HEK293 (cell line): ENCODE data around the gene PALM3.
A peak's percentile ranks its signal among the peaks of the same experiment; 100 is the strongest.

Experiments used
- CTCF ChIA-PET: fragments of 350-600 bp; formaldehyde crosslinking; extraction: SDS; loops from one replicate; lab custom pipeline; 2021; ENCODE audit warnings: antibody characterized with exemption; lab: Yijun Ruan, JAX
- POLR2A ChIA-PET: fragments of 300-600 bp; formaldehyde crosslinking; extraction: SDS; loops from one replicate; lab custom pipeline; 2020; ENCODE audit warnings: antibody characterized with exemption, inconsistent platforms; lab: Yijun Ruan, JAX
- H3K27ac ChIP-seq: fragments of 200-500 bp; sonication (Bioruptor generic); 2 replicates; pipeline ENCODE4 v1.5.1; 2014; ENCODE audit warnings: low read depth, low read length, control low read depth, inconsistent platforms; ENCODE audit errors: extremely low read depth
- H3K36me3 ChIP-seq, 2 experiments: fragments of 200-500 bp in 1 of 2; sonication (Bioruptor generic) in 1 of 2; 1 replicate in 1 of 2; 2 replicates in 1 of 2; pipeline ENCODE4 v1.5.1; 2014 to 2017; ENCODE audit warnings: inconsistent platforms in 2 of 2, low read length in 2 of 2; ENCODE audit not compliant: control insufficient read depth in 2 of 2, insufficient read depth in 1 of 2
- H3K4me1 ChIP-seq: fragments of 200-500 bp; sonication (Bioruptor generic); 2 replicates; pipeline ENCODE4 v1.5.1; 2014; ENCODE audit warnings: mild to moderate bottlenecking, low read length, inconsistent platforms; ENCODE audit not compliant: control insufficient read depth, insufficient read depth
- H3K4me3 ChIP-seq: 2 replicates; pipeline ENCODE4 v1.5.1; 2011; ENCODE audit warnings: low read depth, mild to moderate bottlenecking, control low read depth, low read length, moderate library complexity
- H3K9me3 ChIP-seq: fragments of 200-500 bp; sonication (Bioruptor generic); 2 replicates; pipeline ENCODE4 v1.5.1; 2014; ENCODE audit warnings: low read depth, low read length, inconsistent platforms; ENCODE audit not compliant: control insufficient read depth, insufficient read depth
- HOXD13 ChIP-seq: sonication (generic); formaldehyde crosslinking; IDR thresholded peaks from 2 replicates; pipeline ENCODE4 v1.8.0; 2022; ENCODE audit warnings: missing genetic modification reagents, borderline replicate concordance
- KLF16 ChIP-seq: fragments of 450-650 bp; formaldehyde crosslinking; IDR thresholded peaks from 2 replicates; pipeline ENCODE4 v1.5.1; 2017; ENCODE audit warnings: missing biosample characterization, missing genetic modification characterization
- SCRT1 ChIP-seq: fragments of 450-650 bp; formaldehyde crosslinking; IDR thresholded peaks from 2 replicates; pipeline ENCODE4 v1.5.1; 2016; ENCODE audit warnings: missing biosample characterization, missing genetic modification characterization, borderline replicate concordance
- SETDB1 ChIP-seq: IDR thresholded peaks from one replicate; pipeline ENCODE4 v1.6.1; 2017; ENCODE audit warnings: mild to moderate bottlenecking, low read length, moderate library complexity, mixed read lengths; ENCODE audit not compliant: insufficient read length
- ZBTB10 ChIP-seq: fragments of 450-650 bp; formaldehyde crosslinking; IDR thresholded peaks from 2 replicates; pipeline ENCODE4 v1.5.1; 2016; ENCODE audit warnings: missing biosample characterization, missing genetic modification characterization
- ZBTB8A ChIP-seq: fragments of 450-650 bp; formaldehyde crosslinking; IDR thresholded peaks from 2 replicates; pipeline ENCODE4 v1.5.1; 2016; ENCODE audit warnings: missing biosample characterization, missing genetic modification characterization
- ZIC2 ChIP-seq: fragments of 450-650 bp; formaldehyde crosslinking; IDR thresholded peaks from 2 replicates; pipeline ENCODE4 v1.5.1; 2016; ENCODE audit warnings: missing biosample characterization, missing genetic modification characterization
- ZNF132 ChIP-seq: fragments of 450-650 bp; formaldehyde crosslinking; IDR thresholded peaks from 2 replicates; pipeline ENCODE4 v1.5.1; 2017; ENCODE audit warnings: missing biosample characterization, missing genetic modification characterization, borderline replicate concordance
- ZNF292 ChIP-seq: fragments of 450-650 bp; formaldehyde crosslinking; IDR thresholded peaks from 2 replicates; pipeline ENCODE4 v1.5.1; 2016; ENCODE audit warnings: low read depth, missing biosample characterization, missing genetic modification characterization, borderline replicate concordance
- ZNF366 ChIP-seq: fragments of 450-650 bp; formaldehyde crosslinking; conservative IDR thresholded peaks from 2 replicates; pipeline ENCODE4 v1.5.1; 2016; ENCODE audit warnings: missing biosample characterization, missing genetic modification characterization
- ZNF501 ChIP-seq: fragments of 450-650 bp; formaldehyde crosslinking; IDR thresholded peaks from 2 replicates; pipeline ENCODE4 v1.5.1; 2016; ENCODE audit warnings: missing biosample characterization, missing genetic modification characterization
- ZNF558 ChIP-seq: fragments of 450-650 bp; formaldehyde crosslinking; IDR thresholded peaks from 2 replicates; pipeline ENCODE4 v1.5.1; 2016; ENCODE audit warnings: missing biosample characterization, missing genetic modification characterization
- ZNF571 ChIP-seq: fragments of 450-650 bp; formaldehyde crosslinking; IDR thresholded peaks from 2 replicates; pipeline ENCODE4 v1.5.0; 2017; ENCODE audit warnings: missing biosample characterization, missing genetic modification characterization
- ZNF600 ChIP-seq: fragments of 450-650 bp; formaldehyde crosslinking; IDR thresholded peaks from 2 replicates; pipeline ENCODE4 v1.5.1; 2016; ENCODE audit warnings: missing biosample characterization, missing genetic modification characterization
- ZNF629 ChIP-seq: fragments of 450-650 bp; formaldehyde crosslinking; IDR thresholded peaks from 2 replicates; pipeline ENCODE4 v1.5.1; 2017; ENCODE audit warnings: missing biosample characterization, missing genetic modification characterization
- ZNF777 ChIP-seq: fragments of 450-650 bp; formaldehyde crosslinking; IDR thresholded peaks from 2 replicates; pipeline ENCODE4 v1.5.1; 2017; ENCODE audit warnings: missing biosample characterization, missing genetic modification characterization, borderline replicate concordance
- TF ChIP-seq, protein P1 (sequence below): fragments of 450-650 bp; formaldehyde crosslinking; IDR thresholded peaks from 2 replicates; pipeline ENCODE4 v1.5.1; 2016; ENCODE audit warnings: missing biosample characterization, missing genetic modification characterization
- TF ChIP-seq, protein P2 (sequence below): fragments of 450-650 bp; formaldehyde crosslinking; IDR thresholded peaks from 2 replicates; pipeline ENCODE4 v1.5.1; 2016; ENCODE audit warnings: missing biosample characterization, missing genetic modification characterization
- TF ChIP-seq, protein P3 (sequence below): fragments of 450-650 bp; formaldehyde crosslinking; IDR thresholded peaks from 2 replicates; pipeline ENCODE4 v1.5.1; 2016; ENCODE audit warnings: missing biosample characterization, missing genetic modification characterization
- TF ChIP-seq, protein P4 (sequence below): fragments of 450-650 bp; formaldehyde crosslinking; IDR thresholded peaks from 2 replicates; pipeline ENCODE4 v1.5.1; 2016; ENCODE audit warnings: missing biosample characterization, missing genetic modification characterization

PALM3 gene

DNA sequence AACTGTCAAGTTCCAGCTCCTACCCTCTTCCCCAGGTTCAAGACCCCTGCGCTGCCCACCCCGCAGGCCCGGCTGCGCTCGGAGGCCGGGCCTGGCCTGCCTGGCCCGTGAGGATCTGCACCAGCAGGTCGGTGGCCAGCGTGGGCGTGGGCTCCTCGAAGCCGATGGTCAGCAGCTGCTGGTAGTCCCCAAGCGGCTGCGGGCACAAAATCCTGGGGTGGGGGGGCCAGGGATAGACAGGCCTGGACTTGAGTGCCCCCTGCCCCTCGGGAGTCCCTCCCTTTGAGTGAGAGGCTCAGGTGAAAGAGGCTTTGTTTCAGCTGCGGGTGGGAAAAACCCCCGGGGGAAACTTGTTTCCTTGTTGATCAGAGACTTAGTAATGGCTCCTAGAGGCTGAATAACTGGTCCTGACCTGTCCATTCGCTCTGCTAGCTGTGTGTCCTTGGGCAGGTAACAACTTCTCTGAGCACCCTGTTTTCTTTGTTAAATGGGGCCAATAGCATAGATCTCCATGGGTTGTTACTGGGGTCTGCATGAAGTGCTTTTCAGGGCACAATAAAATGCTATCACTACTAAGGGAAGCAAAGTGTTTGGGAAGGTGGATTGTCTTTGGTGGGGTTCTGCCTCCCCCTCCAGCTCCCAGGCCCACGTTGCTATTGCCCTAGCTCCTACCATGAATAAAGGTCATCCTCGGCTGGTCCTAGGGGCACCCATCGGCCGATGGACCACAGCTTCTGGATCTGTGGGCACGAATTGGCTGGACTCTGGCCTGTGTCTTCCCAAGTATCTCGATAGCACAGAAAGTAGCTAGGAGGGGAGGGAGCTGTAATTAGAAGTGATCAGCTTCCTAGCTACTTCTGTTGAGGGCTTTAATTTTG is 20.2 kb upstream of the PALM3 start:
- ChIA-PET CTCF (interaction anchor here (0.5 to 2.6 kb wide), 8 partner anchors 9 to 266 kb away, joined by 3 to 15 read pairs (median 4); partner anchors contain the start of genes ASF1B and MISP3), POLR2A (interaction anchor here (0.6 to 2.0 kb wide), 3 partner anchors 8 to 55 kb away, joined by 3 to 11 read pairs (median 5); partner anchors contain the start of gene ASF1B)
- H3K36me3 ChIP-seq, result no peaks in the 10 kb centered on the region; a peak in 1 of 3 replicates
- H3K9me3 ChIP-seq, result no peaks in the 10 kb centered on the region
- H3K4me1 ChIP-seq, result no peaks in the 10 kb centered on the region; the same call in 1 of the 2 replicates
- TF ChIP-seq, protein P1, sequence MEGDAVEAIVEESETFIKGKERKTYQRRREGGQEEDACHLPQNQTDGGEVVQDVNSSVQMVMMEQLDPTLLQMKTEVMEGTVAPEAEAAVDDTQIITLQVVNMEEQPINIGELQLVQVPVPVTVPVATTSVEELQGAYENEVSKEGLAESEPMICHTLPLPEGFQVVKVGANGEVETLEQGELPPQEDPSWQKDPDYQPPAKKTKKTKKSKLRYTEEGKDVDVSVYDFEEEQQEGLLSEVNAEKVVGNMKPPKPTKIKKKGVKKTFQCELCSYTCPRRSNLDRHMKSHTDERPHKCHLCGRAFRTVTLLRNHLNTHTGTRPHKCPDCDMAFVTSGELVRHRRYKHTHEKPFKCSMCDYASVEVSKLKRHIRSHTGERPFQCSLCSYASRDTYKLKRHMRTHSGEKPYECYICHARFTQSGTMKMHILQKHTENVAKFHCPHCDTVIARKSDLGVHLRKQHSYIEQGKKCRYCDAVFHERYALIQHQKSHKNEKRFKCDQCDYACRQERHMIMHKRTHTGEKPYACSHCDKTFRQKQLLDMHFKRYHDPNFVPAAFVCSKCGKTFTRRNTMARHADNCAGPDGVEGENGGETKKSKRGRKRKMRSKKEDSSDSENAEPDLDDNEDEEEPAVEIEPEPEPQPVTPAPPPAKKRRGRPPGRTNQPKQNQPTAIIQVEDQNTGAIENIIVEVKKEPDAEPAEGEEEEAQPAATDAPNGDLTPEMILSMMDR, result 0 out of 2 replicates have a peak, but pooled peaks have one; percentile 12
- TF ChIP-seq ZNF571 (tag by site-specific recombination) (no peak), ZNF629 (tag by site-specific recombination) (no peak)
- peak overlapping the region; percentile 72 for H3K4me3 ChIP-seq
- no peak overlapping the region; the same call in 1 of the 2 replicates for H3K27ac ChIP-seq

GRCh38 chr19:14080887-14081796 is 19.3 kb upstream of the PALM3 start:
- no peaks in the 10 kb centered on the region; the same call in 1 of the 2 replicates for H3K4me1 ChIP-seq
- TF ChIP-seq ZNF292, result no peak
- TF ChIP-seq ZNF558 (tag by site-specific recombination), result no peak
- TF ChIP-seq ZNF600 (tag by site-specific recombination), result peak; percentile 44; the same call in 1 of the 2 replicates
- no peak for TF ChIP-seq SCRT1
- TF ChIP-seq, protein P2, sequence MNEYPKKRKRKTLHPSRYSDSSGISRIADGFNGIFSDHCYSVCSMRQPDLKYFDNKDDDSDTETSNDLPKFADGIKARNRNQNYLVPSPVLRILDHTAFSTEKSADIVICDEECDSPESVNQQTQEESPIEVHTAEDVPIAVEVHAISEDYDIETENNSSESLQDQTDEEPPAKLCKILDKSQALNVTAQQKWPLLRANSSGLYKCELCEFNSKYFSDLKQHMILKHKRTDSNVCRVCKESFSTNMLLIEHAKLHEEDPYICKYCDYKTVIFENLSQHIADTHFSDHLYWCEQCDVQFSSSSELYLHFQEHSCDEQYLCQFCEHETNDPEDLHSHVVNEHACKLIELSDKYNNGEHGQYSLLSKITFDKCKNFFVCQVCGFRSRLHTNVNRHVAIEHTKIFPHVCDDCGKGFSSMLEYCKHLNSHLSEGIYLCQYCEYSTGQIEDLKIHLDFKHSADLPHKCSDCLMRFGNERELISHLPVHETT (tag by site-specific recombination), result 0 out of 2 replicates have a peak, but pooled peaks have one; percentile 26
- TF ChIP-seq ZNF501, result 0 out of 2 replicates have a peak, but pooled peaks have one; percentile 20
- peak; percentile 75 for TF ChIP-seq ZBTB8A (tag by site-specific recombination)
- TF ChIP-seq, protein P3, sequence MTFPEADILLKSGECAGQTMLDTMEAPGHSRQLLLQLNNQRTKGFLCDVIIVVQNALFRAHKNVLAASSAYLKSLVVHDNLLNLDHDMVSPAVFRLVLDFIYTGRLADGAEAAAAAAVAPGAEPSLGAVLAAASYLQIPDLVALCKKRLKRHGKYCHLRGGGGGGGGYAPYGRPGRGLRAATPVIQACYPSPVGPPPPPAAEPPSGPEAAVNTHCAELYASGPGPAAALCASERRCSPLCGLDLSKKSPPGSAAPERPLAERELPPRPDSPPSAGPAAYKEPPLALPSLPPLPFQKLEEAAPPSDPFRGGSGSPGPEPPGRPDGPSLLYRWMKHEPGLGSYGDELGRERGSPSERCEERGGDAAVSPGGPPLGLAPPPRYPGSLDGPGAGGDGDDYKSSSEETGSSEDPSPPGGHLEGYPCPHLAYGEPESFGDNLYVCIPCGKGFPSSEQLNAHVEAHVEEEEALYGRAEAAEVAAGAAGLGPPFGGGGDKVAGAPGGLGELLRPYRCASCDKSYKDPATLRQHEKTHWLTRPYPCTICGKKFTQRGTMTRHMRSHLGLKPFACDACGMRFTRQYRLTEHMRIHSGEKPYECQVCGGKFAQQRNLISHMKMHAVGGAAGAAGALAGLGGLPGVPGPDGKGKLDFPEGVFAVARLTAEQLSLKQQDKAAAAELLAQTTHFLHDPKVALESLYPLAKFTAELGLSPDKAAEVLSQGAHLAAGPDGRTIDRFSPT (tag by site-specific recombination), result no peak
- no peak for TF ChIP-seq ZNF366 (tag by site-specific recombination)
- TF ChIP-seq ZNF777 (tag by site-specific recombination), result no peak
- TF ChIP-seq ZNF132 (tag by site-specific recombination), result no peak
- TF ChIP-seq KLF16 (tag by site-specific recombination), result peak; percentile 77
- TF ChIP-seq, protein P4, sequence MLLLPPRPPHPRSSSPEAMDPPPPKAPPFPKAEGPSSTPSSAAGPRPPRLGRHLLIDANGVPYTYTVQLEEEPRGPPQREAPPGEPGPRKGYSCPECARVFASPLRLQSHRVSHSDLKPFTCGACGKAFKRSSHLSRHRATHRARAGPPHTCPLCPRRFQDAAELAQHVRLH, result peak; percentile 80
- no peak for TF ChIP-seq SETDB1
- TF ChIP-seq HOXD13 (CRISPR knock-in tag), result no peak
- TF ChIP-seq ZBTB10 (tag by site-specific recombination), result peak; percentile 89
- TF ChIP-seq ZIC2, result no peak

More at GRCh38 chr19:14080887-14081796, 19.3 kb upstream of the PALM3 start:
- ChIA-PET CTCF (interaction anchor here (1.2 to 2.6 kb wide), 4 partner anchors 8 to 195 kb away, joined by 3 to 15 read pairs (median 8); partner anchors contain the start of genes ASF1B and MISP3), POLR2A (interaction anchor here (0.6 to 2.0 kb wide), 4 partner anchors 9 to 56 kb away, joined by 3 to 11 read pairs (median 4); partner anchors contain the start of genes ASF1B and IL27RA)
- Histone ChIP-seq H3K4me3 (peak overlapping the region; percentile 73), H3K27ac (peak overlapping the region; percentile 32; the same call in 1 of the 2 replicates), H3K9me3 (no peaks in the 10 kb centered on the region), H3K36me3 (no peaks in the 10 kb centered on the region)
